BLaER1 treated with 17β-estradiol and CSF1 and Interleukin-3, amounts not matched to agents 10 nM and 100 nM (cell line): ENCODE data around the gene IL3.

ENCODE experiments used
- H3K27ac ChIP-seq, 11 experiments: shearing (Covaris generic); formaldehyde crosslinking; 2 replicates each; pipeline ENCODE4 v1.8.1; 2022
- H3K27me3 ChIP-seq, 11 experiments: shearing (Covaris generic); formaldehyde crosslinking; 2 replicates each; pipeline ENCODE4 v1.8.1; 2022
- H3K36me3 ChIP-seq, 11 experiments: shearing (Covaris generic); formaldehyde crosslinking; 2 replicates each; pipeline ENCODE4 v1.8.1; 2022
- H3K4me1 ChIP-seq, 10 experiments: shearing (Covaris generic); formaldehyde crosslinking; 2 replicates each; pipeline ENCODE4 v1.8.1; 2022
- H3K4me2 ChIP-seq, 11 experiments: shearing (Covaris generic); formaldehyde crosslinking; 2 replicates each; pipeline ENCODE4 v1.8.1; 2022
- H3K4me3 ChIP-seq, 10 experiments: shearing (Covaris generic); formaldehyde crosslinking; 2 replicates each; pipeline ENCODE4 v1.8.1; 2022
- H3K9ac ChIP-seq, 11 experiments: shearing (Covaris generic); formaldehyde crosslinking; 2 replicates each; pipeline ENCODE4 v1.8.1; 2022
- H3K9me3 ChIP-seq, 11 experiments: shearing (Covaris generic); formaldehyde crosslinking; replicated peaks in 1 of 11; 2 replicates each; pipeline ENCODE4 v1.8.1; 2022
- H4K20me1 ChIP-seq, 11 experiments: shearing (Covaris generic); formaldehyde crosslinking; 2 replicates each; pipeline ENCODE4 v1.8.1; 2022
- Cebpa-rat ChIP-seq, 11 experiments: shearing (Covaris generic); IDR thresholded peaks; 2 replicates each; pipeline ENCODE4 v1.8.1; 2022

IL3 gene

GRCh38 chr5:132037353-132037752, 23.1 kb upstream of the IL3 start:
- no peak overlapping the region for H3K4me2 ChIP-seq
- no peak overlapping the region for H3K27ac ChIP-seq
- H3K9ac ChIP-seq: no peak overlapping the region
- H3K27me3 ChIP-seq: no peaks in the 10 kb centered on the region
- H3K4me1 ChIP-seq: no peaks in the 10 kb centered on the region
- no peak overlapping the region for H3K4me3 ChIP-seq
- TF ChIP-seq Cebpa-rat (IDR thresholded peaks at IDR 0.05): no peak
- no peaks in the 10 kb centered on the region for H4K20me1 ChIP-seq
- peaks cover 0 to 22% (median 0%) of the 10 kb centered on the region in 11 experiments; a peak in 5 of 22 replicates for H3K9me3 ChIP-seq
- no peaks in the 10 kb centered on the region for H3K36me3 ChIP-seq

DNA sequence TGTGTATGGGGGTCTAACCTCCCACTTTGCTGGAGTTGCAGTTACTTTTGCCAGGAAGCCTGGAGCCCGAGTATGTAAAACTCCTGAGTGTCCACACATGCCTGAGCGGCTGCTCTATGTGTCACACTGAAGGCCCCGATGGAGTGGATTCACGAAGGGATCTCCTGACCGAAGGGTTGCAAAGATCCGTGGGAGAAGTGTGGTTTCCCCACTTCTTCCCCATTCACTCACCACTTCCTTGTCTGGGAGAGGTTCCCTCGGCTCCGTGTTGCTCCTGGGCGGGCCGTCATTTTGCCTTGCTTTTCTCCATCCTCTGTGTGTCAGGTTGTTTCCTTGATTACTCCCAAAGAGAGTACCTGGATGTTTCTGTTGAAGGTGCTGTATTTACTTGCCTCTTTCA, 16.2 kb upstream of the IL3 start:
- H3K9ac ChIP-seq: no peak overlapping the region
- H4K20me1 ChIP-seq: no peaks in the 10 kb centered on the region
- H3K4me2 ChIP-seq: peak overlapping the region in 3 of 11 experiments; percentile 5 to 84 (median 23); a peak in 5 of 22 replicates
- H3K27me3 ChIP-seq: 0 out of 22 replicates have a peak, but pooled peaks cover 0 to 5% (median 0%) of the 10 kb centered on the region in 11 experiments
- no peak overlapping the region for H3K4me3 ChIP-seq
- H3K36me3 ChIP-seq: no peaks in the 10 kb centered on the region
- peaks cover 7 to 22% (median 17%) of the 10 kb centered on the region in 11 experiments; a peak in 17 of 22 replicates for H3K9me3 ChIP-seq
- H3K4me1 ChIP-seq: peaks cover 0 to 15% (median 0%) of the 10 kb centered on the region in 10 experiments; a peak in 7 of 20 replicates
- H3K27ac ChIP-seq: no peak overlapping the region
- TF ChIP-seq Cebpa-rat (IDR thresholded peaks at IDR 0.05): no peak

- no peak overlapping the region for H3K4me2 ChIP-seq
- no peak overlapping the region for H3K27ac ChIP-seq
- no peak for TF ChIP-seq Cebpa-rat (IDR thresholded peaks at IDR 0.05)
- no peak overlapping the region for H3K9ac ChIP-seq
- H4K20me1 ChIP-seq: no peaks in the 10 kb centered on the region; a peak in 1 of 22 replicates
- peaks cover 0 to 5% (median 0%) of the 10 kb centered on the region in 11 experiments; a peak in 1 of 22 replicates for H3K27me3 ChIP-seq
- H3K9me3 ChIP-seq: peaks cover 7 to 22% (median 17%) of the 10 kb centered on the region in 11 experiments; a peak in 17 of 22 replicates
- peaks cover 0 to 28% (median 3%) of the 10 kb centered on the region in 10 experiments; a peak in 8 of 20 replicates for H3K4me1 ChIP-seq
- no peaks in the 10 kb centered on the region for H3K36me3 ChIP-seq
- no peak overlapping the region for H3K4me3 ChIP-seq
These were observed 13.6 kb upstream of the IL3 start for GRCh38 chr5:132046880-132047299.

DNA sequence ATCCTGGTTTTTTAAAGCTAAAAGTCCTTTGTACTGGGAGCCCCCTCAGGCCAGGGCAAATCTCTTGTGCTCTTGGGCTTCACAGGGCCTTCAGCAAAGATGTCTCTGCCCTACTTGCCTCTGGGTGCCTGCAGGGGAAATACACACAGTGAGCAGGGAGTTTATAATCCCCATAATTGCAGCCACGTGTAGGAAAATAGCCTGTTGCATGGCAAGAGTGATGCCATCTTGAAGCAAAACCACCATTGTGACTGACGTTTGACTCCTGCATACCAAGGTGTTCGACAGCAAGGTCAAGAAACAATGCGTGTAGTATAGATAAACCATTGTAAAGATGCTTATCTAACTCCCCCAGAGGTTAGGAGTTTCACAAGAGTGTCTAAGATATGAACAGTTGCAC, 11.4 kb upstream of the IL3 start:
- H3K36me3 ChIP-seq: no peaks in the 10 kb centered on the region
- H3K4me2 ChIP-seq: no peak overlapping the region
- peaks cover 0 to 5% (median 0%) of the 10 kb centered on the region in 11 experiments; a peak in 1 of 22 replicates for H3K27me3 ChIP-seq
- no peak overlapping the region for H3K27ac ChIP-seq
- H3K4me3 ChIP-seq: no peak overlapping the region
- H3K4me1 ChIP-seq: peaks cover 0 to 20% (median 3%) of the 10 kb centered on the region in 10 experiments; a peak in 8 of 20 replicates
- H3K9me3 ChIP-seq: peaks cover 0 to 8% (median 4%) of the 10 kb centered on the region in 11 experiments; a peak in 15 of 22 replicates
- H3K9ac ChIP-seq: no peak overlapping the region
- no peak for TF ChIP-seq Cebpa-rat (IDR thresholded peaks at IDR 0.05)
- no peaks in the 10 kb centered on the region; a peak in 1 of 22 replicates for H4K20me1 ChIP-seq

DNA sequence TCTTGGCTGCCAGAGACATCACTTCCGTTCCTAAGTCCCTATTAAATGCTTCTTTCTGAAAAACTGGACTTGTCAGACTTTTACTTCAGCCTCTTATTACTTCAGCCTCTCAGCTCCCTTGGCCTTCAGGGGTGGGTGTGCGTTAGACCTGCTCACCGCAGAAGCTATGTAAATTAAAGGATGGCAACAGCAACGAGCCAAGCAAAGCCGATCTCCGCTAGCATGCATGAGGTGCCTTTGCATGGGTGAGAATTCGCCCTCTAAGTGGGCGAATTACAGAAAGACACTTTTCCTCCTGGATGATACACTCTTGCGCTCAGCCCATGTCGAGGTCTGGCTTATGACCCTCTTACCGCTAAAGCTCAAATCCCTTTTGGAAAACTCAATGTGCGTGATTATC, 10.9 kb upstream of the IL3 start:
- Histone ChIP-seq H3K36me3 (no peaks in the 10 kb centered on the region), H3K9me3 (peaks cover 0 to 3% (median 0%) of the 10 kb centered on the region in 11 experiments; a peak in 3 of 22 replicates), H3K27me3 (peaks cover 0 to 5% (median 0%) of the 10 kb centered on the region in 11 experiments; a peak in 1 of 22 replicates), H3K9ac (no peak overlapping the region), H3K4me1 (peaks cover 0 to 16% (median 3%) of the 10 kb centered on the region in 10 experiments; a peak in 6 of 20 replicates), H3K4me3 (no peak overlapping the region), H4K20me1 (no peaks in the 10 kb centered on the region; a peak in 1 of 22 replicates), H3K4me2 (peak overlapping the region in 3 of 11 experiments; percentile 22 to 66 (median 43); a peak in 4 of 22 replicates), H3K27ac (no peak overlapping the region)
- TF ChIP-seq Cebpa-rat (IDR thresholded peaks at IDR 0.05): no peak

DNA sequence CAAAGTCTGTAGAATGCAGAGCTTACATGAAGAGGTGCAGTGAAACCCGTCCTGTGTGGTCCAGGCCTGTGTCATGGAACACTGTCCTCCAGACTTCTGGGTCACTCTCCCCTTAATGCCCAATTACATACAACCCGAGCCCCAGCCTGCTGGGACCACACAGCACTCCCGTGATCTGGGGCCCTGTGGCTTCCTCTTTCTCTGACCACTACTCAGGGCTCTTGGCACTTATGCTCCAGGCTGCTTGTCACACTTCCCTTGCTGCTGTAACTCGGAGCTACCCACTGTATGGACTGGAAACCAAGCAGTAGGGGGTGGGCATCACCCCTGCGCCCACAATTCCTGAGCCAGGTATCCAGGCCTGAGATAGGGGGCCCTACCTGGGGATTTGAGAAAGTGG, 10.3 kb upstream of the IL3 start:
- no peaks in the 10 kb centered on the region for H3K36me3 ChIP-seq
- no peak overlapping the region for H3K4me3 ChIP-seq
- no peaks in the 10 kb centered on the region for H3K9me3 ChIP-seq
- H4K20me1 ChIP-seq: no peaks in the 10 kb centered on the region; a peak in 1 of 22 replicates
- H3K4me2 ChIP-seq: peak overlapping the region in 4 of 11 experiments; percentile 22 to 66 (median 34); a peak in 6 of 22 replicates
- no peak overlapping the region for H3K9ac ChIP-seq
- peaks cover 0 to 13% (median 3%) of the 10 kb centered on the region in 10 experiments; a peak in 7 of 20 replicates for H3K4me1 ChIP-seq
- no peak overlapping the region for H3K27ac ChIP-seq
- no peak for TF ChIP-seq Cebpa-rat (IDR thresholded peaks at IDR 0.05)
- peaks cover 0 to 8% (median 0%) of the 10 kb centered on the region in 11 experiments; a peak in 1 of 22 replicates for H3K27me3 ChIP-seq

- Histone ChIP-seq H3K9me3 (no peaks in the 10 kb centered on the region), H4K20me1 (no peaks in the 10 kb centered on the region; a peak in 1 of 22 replicates), H3K27ac (no peak overlapping the region), H3K27me3 (peaks cover 0 to 8% (median 0%) of the 10 kb centered on the region in 11 experiments; a peak in 1 of 22 replicates), H3K9ac (no peak overlapping the region), H3K36me3 (no peaks in the 10 kb centered on the region), H3K4me2 (peak overlapping the region in 3 of 11 experiments; percentile 25 to 66 (median 43); a peak in 4 of 22 replicates), H3K4me1 (peaks cover 5 to 14% (median 9%) of the 10 kb centered on the region in 10 experiments), H3K4me3 (no peak overlapping the region)
- no peak for TF ChIP-seq Cebpa-rat (IDR thresholded peaks at IDR 0.05)
These were observed 9.5 kb upstream of the IL3 start for GRCh38 chr5:132050661-132051552.

- Histone ChIP-seq H3K4me2 (no peak overlapping the region), H3K4me1 (peaks cover 19 to 28% (median 23%) of the 10 kb centered on the region in 10 experiments), H3K9me3 (no peaks in the 10 kb centered on the region), H4K20me1 (no peaks in the 10 kb centered on the region; a peak in 1 of 22 replicates), H3K36me3 (no peaks in the 10 kb centered on the region), H3K27me3 (peaks cover 0 to 13% (median 0%) of the 10 kb centered on the region in 11 experiments; a peak in 1 of 22 replicates), H3K4me3 (no peak overlapping the region), H3K9ac (no peak overlapping the region), H3K27ac (no peak overlapping the region)
- no peak for TF ChIP-seq Cebpa-rat (IDR thresholded peaks at IDR 0.05)
These were observed 7.9 kb upstream of the IL3 start for GRCh38 chr5:132052520-132052919.

GRCh38 chr5:132053483-132053882, 7.0 kb upstream of the IL3 start:
- TF ChIP-seq Cebpa-rat (IDR thresholded peaks at IDR 0.05): no peak
- no peaks in the 10 kb centered on the region for H3K36me3 ChIP-seq
- no peak overlapping the region for H3K27ac ChIP-seq
- H3K4me2 ChIP-seq: no peak overlapping the region
- peaks cover 19 to 30% (median 28%) of the 10 kb centered on the region in 10 experiments for H3K4me1 ChIP-seq
- H3K9ac ChIP-seq: no peak overlapping the region
- H3K9me3 ChIP-seq: no peaks in the 10 kb centered on the region
- H3K4me3 ChIP-seq: no peak overlapping the region
- no peaks in the 10 kb centered on the region; a peak in 1 of 22 replicates for H4K20me1 ChIP-seq
- peaks cover 0 to 13% (median 0%) of the 10 kb centered on the region in 11 experiments; a peak in 1 of 22 replicates for H3K27me3 ChIP-seq
